GM18526 (cell line): ENCODE data around the gene STX7.

Experiments used
- POLR2A ChIP-seq: IDR thresholded peaks from 3 replicates; pipeline ENCODE4 v1.6.1; 2011; ENCODE audit not compliant: insufficient read length; ENCODE audit errors: extremely low read depth

The STX7 gene

GRCh38 chr6:132490478-132491204 is 22.3 kb downstream of the STX7 start:
- TF ChIP-seq POLR2A: no peak

DNA sequence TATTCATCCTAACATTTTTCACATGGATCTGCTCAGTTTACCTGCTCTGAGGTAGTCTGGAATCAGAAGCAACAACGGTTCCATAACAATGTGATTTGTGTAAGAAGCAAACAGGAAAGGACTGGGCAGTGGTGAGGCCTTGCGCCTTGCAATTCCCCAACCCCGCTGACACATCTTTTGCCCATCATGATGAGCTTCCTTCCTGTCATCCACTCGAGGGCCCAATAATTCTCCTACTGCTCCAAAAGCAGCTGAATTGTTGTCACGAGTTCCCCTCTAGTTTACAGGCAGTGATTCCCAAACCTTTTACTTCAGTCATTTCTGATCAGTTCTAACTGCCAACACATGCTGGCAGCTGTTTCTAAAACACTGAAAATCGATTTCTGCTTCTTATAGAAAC is 22.9 kb downstream of the STX7 start:
- no peak for TF ChIP-seq POLR2A

- TF ChIP-seq POLR2A: no peak
Measured at GRCh38 chr6:132489376-132489775, 23.5 kb downstream of the STX7 start.

DNA sequence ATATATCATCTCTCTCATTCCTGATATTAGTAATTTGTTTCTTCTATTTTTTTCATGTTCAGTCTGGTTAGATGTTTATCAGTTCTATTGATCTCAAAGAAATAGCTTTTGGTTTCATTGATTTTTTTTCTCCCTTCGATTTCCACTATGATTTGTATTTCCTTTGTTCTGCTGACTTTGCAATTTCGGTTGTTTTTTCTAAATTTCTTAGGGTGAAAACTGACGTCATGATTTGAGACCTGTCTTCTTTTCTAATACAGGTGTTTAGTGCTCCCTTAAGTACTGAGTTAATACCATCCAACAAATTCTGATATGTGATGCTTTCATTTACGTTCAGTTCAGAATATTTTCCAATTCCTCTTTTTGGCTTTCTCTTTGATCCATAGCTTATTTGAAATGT is 25.2 kb downstream of the STX7 start:
- no peak for TF ChIP-seq POLR2A

DNA sequence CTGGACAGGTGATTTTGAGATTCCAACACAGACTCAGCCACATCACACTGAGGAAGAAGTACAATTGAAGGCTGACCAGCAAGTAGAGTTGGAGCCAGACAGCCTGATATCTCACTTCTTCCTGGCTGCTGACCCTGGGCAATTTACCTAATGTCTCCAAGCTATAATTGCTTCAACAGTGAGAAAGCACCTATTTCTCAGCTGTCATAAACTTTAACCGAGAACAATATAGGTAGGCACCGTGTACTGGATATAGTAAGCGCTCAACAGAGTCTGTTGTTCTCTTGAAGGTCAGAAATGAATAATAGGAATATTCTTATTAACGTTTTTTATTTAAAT is 28.3 kb downstream of the STX7 start:
- TF ChIP-seq POLR2A: no peak

GRCh38 chr6:132483779-132484679 is 28.9 kb downstream of the STX7 start:
- TF ChIP-seq POLR2A: no peak

DNA sequence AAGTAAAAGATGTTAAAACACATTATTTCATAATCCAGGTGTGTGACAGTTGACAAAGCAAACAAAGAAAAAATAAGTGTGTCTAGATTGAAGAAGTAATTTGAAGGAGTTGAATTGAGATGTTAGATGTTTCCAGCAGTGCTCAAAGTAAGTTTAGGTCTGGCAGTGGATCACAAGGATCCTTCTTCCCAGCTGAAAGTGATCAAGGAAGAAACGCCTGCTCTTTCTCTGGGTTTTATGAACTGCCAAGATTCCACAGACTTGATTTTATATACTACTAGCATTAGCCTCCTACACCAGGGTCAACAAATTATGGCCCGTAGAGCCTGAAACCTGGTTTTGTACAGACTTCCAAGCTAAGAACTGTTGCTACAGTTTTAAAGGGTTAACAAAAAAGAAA is 30.3 kb downstream of the STX7 start:
- TF ChIP-seq POLR2A: no peak

DNA sequence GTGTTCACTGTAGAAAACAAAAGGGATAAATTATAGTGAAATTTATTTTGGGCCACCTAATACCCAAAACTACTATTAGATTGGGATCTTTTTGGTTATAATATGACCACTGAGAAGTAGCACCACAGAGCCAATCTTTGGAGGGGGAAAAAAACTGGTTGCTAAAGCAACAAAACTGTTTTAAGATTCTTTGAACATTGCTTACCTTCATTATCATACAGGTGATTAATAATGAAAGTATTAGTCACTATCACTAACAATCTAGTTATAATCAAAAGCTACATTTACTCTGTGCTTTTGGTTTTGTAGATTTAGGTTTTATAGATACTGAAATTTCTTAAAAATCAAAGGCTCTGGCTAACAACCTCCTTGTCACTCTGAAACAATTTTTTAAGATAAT is 31.7 kb downstream of the STX7 start:
- TF ChIP-seq POLR2A: no peak

- no peak for TF ChIP-seq POLR2A
Measured at GRCh38 chr6:132479131-132479530, 33.8 kb downstream of the STX7 start.

DNA sequence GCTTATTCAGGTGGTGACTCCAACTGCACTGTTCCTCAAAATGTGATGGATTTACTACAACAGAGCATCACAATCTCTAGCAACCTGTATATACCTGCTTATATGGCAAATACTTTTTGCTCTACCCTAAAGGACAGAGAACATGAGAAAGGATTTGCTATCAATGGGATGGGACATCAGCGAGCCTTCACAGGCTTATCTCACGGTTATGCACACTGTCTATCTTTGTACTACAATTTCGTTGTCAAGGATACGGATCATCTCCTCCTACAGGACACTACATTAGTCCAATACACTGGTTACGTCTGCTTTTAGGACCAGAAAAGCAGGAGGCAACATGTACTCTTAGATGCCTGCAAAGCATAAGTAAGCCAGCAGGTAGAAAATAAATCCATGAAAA is 34.2 kb downstream of the STX7 start:
- TF ChIP-seq POLR2A: no peak

- no peak for TF ChIP-seq POLR2A
Measured at GRCh38 chr6:132478266-132478665, 34.6 kb downstream of the STX7 start.

GRCh38 chr6:132476688-132477087 is 36.2 kb downstream of the STX7 start:
- TF ChIP-seq POLR2A: no peak

DNA sequence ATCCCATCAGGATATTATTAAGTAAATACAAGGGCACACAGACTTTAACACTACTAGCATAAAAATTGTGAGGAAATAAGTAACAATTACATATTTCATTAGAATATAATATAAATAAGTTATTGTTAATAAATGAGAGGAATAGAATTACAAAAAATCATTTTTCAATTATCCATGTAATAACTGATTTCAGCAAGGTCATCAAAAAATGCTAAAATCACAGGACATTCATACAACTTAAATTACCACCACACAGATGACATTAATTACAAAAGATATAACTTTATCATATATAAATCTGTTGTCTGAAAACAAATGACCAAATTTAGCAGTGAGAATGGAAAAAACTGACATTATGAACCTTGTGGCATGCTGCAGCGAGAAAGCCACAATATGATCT is 37.0 kb downstream of the STX7 start:
- no peak for TF ChIP-seq POLR2A

DNA sequence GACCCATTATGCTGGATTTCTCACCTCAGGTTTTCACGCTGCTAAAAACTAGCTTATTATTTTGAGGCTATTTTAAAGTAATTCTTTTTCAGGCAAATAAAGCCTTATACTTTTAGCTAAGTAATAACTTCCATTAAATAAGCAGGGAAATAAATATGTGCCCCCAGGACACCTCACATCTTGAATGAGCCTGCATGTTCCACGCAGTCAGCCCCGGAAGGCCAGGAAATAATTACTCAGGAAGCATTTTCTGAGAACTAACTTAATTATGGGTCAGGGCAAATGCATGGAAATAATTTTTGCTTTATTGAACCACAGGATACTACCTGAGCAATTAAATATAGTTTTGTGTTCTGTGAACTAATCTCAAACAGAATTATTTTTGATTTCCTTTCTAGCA is 41.1 kb downstream of the STX7 start:
- TF ChIP-seq POLR2A: no peak

DNA sequence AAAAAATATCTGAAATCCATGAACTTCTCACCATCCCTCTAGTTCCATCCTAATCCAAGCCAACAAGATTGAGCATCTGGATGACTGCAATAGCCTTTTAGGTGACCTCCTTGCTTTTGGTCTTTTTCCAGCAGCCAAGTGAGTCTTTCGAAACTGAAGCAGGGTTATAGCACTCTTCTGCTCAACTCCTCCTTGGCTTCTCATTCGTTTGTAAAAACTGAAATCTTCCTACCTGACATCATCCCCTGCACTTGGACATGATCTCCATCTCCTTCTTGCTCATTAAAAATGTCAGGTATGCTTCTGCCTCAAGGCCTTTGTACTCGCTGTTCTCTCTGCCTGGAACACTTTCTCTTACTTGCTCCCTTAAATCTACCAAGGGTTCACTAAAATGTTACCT is 46.0 kb downstream of the STX7 start:
- no peak for TF ChIP-seq POLR2A

DNA sequence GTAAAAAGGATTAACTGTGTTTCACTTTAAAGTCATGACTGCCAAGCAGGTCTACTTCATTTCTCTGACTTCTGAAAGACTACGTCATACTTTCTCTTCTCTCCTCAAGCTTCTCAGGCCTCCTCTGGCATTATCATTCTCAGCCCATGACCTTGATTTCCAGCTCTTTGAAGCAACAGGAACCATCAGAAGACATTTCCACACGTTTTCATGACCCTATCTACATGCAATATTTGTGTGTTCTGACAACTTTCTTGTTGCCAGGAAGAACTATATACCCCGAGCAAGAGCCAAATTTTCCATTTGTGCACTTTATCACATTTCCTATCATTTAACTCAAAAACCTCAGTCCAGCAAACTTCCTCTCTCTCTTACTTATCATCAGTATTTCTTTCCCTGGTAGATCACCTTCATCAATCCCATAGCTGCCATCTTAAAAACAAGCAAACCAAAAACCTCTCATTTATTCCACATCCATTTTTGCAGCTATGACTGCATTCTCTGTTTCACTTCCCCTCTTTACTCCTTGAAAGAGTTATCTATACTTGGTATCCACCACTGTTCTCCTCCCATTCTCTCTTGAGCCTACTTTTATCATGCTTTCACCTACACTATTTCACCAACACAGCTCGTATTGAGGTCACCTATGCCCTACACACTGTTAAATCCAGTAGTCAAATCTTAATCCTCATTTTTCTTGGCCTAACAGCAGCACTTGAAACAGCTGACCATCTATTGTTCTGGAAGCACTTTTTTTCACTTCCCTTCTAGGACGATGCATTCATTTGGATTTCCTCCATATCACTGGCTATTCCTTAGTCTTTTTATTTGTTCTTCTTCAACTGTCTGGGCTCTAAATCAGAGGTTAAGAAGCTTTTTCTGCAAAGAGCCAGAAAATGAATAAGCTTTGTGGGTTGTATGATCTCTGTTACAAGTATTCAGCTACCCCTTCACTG is 47.1 kb downstream of the STX7 start:
- no peak for TF ChIP-seq POLR2A
